Nephron (organoid): ENCODE data around the gene ULK4.

Experiments used
- H3K27ac Mint-ChIP-seq, 3 experiments: 2 replicates each; pipeline ENCODE4 v1.8.0; 2020; ENCODE audit warnings: mixed read lengths in 3 of 3, mild to moderate bottlenecking in 2 of 3, moderate library complexity in 1 of 3
- H3K27me3 Mint-ChIP-seq: 2 replicates; pipeline ENCODE4 v1.8.0; 2021; ENCODE audit warnings: low read depth, mild to moderate bottlenecking, moderate library complexity, mixed read lengths
- H3K36me3 Mint-ChIP-seq: 2 replicates; pipeline ENCODE4 v1.8.0; 2020; ENCODE audit warnings: low read depth, mixed read lengths
- H3K4me1 Mint-ChIP-seq: 2 replicates; pipeline ENCODE4 v1.8.0; 2020; ENCODE audit warnings: mixed read lengths
- H3K4me3 Mint-ChIP-seq, 3 experiments: 2 replicates each; pipeline ENCODE4 v1.8.0; 2020; ENCODE audit warnings: mild to moderate bottlenecking in 3 of 3, mixed read lengths in 3 of 3, moderate library complexity in 2 of 3
- H3K9me3 Mint-ChIP-seq: 2 replicates; pipeline ENCODE4 v1.8.0; 2020; ENCODE audit warnings: mixed read lengths
- TF ChIP-seq, protein P1 (sequence below), 3 experiments: fragments of 200-600 bp; sonication (generic); IDR thresholded peaks; one replicate each; pipeline ENCODE4 v1.5.0; 2021; ENCODE audit warnings: antibody characterized with exemption in 3 of 3; ENCODE audit not compliant: unreplicated experiment in 3 of 3

ULK4 gene

DNA sequence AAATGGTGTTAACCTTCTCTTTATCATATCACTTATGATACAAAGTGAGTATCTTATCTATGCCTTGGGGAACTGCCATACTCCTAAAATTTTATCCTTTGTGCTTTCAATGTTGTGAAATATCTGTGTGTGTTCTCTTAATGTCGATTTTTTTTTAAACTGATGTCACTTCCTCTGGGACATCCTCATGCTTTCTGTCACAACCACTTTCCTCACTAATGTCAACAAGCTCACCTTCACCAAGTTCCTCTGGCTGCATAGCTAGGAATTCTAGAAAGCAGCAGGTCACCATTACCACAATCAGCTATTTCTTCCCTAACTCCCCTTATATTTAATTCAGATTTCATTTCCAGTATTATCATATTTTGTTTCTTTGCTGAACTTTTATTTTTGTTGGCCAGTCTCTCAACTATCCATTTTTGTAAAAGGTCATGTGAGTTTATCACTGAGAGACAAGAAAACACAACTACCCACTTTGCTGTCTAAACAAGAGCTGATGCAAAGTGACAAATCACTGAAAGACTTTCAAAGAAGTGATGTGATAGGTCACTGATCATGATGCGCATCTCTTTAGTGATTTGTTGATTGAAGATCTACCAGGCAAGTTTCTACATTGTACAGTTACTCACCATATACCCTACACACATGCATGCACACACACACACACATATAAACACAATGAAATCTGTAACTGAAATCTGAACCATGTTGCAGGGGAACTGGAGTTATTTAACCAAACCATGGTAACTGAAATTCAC lies 369.0 kb downstream of the ULK4 start:
- H3K9me3 Mint-ChIP-seq: no peaks in the 10 kb centered on the region
- no peak overlapping the region for H3K4me3 Mint-ChIP-seq
- H3K36me3 Mint-ChIP-seq: no peaks in the 10 kb centered on the region
- peaks cover 6% of the 10 kb centered on the region for H3K27me3 Mint-ChIP-seq
- peaks cover 6% of the 10 kb centered on the region for H3K4me1 Mint-ChIP-seq
- TF ChIP-seq, protein P1, sequence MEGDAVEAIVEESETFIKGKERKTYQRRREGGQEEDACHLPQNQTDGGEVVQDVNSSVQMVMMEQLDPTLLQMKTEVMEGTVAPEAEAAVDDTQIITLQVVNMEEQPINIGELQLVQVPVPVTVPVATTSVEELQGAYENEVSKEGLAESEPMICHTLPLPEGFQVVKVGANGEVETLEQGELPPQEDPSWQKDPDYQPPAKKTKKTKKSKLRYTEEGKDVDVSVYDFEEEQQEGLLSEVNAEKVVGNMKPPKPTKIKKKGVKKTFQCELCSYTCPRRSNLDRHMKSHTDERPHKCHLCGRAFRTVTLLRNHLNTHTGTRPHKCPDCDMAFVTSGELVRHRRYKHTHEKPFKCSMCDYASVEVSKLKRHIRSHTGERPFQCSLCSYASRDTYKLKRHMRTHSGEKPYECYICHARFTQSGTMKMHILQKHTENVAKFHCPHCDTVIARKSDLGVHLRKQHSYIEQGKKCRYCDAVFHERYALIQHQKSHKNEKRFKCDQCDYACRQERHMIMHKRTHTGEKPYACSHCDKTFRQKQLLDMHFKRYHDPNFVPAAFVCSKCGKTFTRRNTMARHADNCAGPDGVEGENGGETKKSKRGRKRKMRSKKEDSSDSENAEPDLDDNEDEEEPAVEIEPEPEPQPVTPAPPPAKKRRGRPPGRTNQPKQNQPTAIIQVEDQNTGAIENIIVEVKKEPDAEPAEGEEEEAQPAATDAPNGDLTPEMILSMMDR (IDR thresholded peaks at IDR 0.05; ENCODE audit: unreplicated experiment in 3 of 3): no peak
- peak overlapping the region in 1 of 3 experiments; percentile 8 for H3K27ac Mint-ChIP-seq

DNA sequence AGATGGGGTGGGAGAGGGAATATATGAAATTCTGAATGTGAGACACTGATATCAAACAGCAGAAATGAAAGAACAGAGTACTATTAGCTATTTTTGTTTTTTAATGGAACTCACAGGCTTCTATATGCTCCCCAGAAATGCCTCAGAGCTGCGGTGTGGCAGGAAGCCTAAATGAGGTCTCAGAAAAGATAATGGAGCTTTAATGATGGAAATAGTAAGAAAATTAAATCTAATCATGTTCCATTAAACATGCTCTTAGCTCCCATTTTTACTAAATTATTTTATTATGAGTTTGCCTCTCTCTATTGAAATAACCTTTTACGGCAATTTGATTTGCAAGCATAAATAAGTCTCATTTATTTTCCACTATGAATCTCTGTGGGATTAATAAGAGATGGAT lies 378.9 kb downstream of the ULK4 start:
- H3K27ac Mint-ChIP-seq: no peak overlapping the region
- TF ChIP-seq, protein P1 (IDR thresholded peaks at IDR 0.05; ENCODE audit: unreplicated experiment in 3 of 3): no peak
- no peaks in the 10 kb centered on the region for H3K4me1 Mint-ChIP-seq
- no peaks in the 10 kb centered on the region for H3K27me3 Mint-ChIP-seq
- no peak overlapping the region for H3K4me3 Mint-ChIP-seq
- H3K36me3 Mint-ChIP-seq: no peaks in the 10 kb centered on the region
- no peaks in the 10 kb centered on the region for H3K9me3 Mint-ChIP-seq

DNA sequence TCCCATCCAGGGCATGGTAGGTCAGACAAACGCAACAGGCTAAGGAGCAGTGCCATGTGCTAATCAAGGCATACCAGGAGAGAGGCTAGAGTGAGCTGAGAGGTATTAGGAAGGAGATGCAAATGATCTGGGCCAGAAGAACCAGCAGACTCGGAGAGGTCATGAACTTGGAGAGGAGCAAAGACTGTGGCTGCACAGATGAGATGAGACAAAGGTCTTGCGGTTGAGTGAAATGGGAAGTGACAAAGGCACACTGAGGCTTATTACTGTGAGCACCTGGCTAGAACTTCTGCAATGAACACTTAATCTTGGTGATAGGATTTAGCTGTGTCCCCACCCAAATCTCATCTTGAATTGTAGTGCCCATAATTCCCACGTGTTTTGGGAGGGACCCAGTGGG lies 380.2 kb downstream of the ULK4 start:
- no peaks in the 10 kb centered on the region for H3K4me1 Mint-ChIP-seq
- H3K27me3 Mint-ChIP-seq: no peaks in the 10 kb centered on the region
- H3K9me3 Mint-ChIP-seq: no peaks in the 10 kb centered on the region
- H3K4me3 Mint-ChIP-seq: no peak overlapping the region
- H3K27ac Mint-ChIP-seq: no peak overlapping the region
- no peaks in the 10 kb centered on the region for H3K36me3 Mint-ChIP-seq
- TF ChIP-seq, protein P1 (IDR thresholded peaks at IDR 0.05; ENCODE audit: unreplicated experiment in 3 of 3): no peak

DNA sequence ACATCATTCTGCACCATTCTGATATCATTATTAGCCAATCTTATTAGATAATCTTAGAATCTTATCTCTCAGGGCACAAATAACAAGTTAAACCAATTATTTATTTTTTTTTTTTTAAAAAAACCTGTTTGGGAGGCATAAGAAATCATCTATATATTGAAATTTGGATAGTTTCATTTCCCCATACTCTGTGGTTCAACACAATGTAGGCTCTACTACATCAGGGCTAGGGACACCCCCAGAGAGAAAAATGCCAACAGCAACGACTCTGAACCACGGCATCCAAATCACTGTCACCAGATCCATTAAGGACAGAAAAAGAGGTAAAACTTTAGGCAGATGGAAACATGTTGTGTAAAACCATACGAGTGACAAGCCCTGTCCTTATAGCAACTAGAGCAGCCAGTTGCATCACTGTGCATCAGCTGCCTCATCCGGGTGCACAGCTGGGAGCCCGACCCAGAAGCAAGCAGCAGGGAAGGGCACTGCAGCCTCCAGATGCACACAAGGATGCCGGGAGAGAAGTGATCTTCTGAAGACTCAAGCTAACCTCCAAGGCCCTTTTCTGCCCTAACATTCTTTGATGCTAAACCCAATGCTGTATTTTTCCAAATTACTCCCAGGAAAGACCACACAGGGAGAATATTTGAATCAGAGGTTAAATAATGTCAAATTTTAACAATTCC lies 381.5 kb downstream of the ULK4 start:
- TF ChIP-seq, protein P1 (IDR thresholded peaks at IDR 0.05; ENCODE audit: unreplicated experiment in 3 of 3): no peak
- H3K27me3 Mint-ChIP-seq: peaks cover 3% of the 10 kb centered on the region
- no peak overlapping the region for H3K27ac Mint-ChIP-seq
- H3K4me3 Mint-ChIP-seq: no peak overlapping the region
- no peaks in the 10 kb centered on the region for H3K36me3 Mint-ChIP-seq
- no peaks in the 10 kb centered on the region for H3K4me1 Mint-ChIP-seq
- H3K9me3 Mint-ChIP-seq: no peaks in the 10 kb centered on the region

DNA sequence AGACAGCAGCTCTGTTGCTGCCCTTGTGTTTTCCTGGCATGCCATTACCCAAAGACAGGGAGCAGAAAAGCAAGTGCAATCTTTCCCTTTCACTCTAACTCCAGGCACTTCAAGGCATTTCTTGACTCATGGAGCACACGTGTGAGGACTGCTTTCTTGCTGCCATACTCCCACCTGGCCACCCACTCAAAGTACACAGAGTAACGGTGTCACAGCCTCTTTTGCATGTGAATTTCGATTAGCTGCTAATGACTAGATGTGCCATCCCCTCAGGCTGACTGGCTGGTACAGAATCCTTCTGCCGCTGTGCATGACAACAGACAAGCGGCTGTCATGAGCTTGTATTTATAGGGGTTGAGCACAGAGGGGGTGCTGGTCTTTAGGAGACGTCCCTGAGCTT lies 382.0 kb downstream of the ULK4 start:
- TF ChIP-seq, protein P1 (IDR thresholded peaks at IDR 0.05; ENCODE audit: unreplicated experiment in 3 of 3): no peak
- Mint-ChIP-seq H3K4me3 (no peak overlapping the region), H3K36me3 (no peaks in the 10 kb centered on the region), H3K27me3 (peaks cover 3% of the 10 kb centered on the region), H3K27ac (no peak overlapping the region), H3K9me3 (no peaks in the 10 kb centered on the region), H3K4me1 (no peaks in the 10 kb centered on the region)
